Measurements from ENCODE around the gene ANKRD24.
A peak's percentile ranks its signal among the peaks of the same experiment; 100 is the strongest.
"Not testable (repeated sequence)": the region's sequence is repeated elsewhere in the genome, so short reads cannot be mapped to it uniquely, and the experiment has no call there.

The ANKRD24 gene

DNA sequence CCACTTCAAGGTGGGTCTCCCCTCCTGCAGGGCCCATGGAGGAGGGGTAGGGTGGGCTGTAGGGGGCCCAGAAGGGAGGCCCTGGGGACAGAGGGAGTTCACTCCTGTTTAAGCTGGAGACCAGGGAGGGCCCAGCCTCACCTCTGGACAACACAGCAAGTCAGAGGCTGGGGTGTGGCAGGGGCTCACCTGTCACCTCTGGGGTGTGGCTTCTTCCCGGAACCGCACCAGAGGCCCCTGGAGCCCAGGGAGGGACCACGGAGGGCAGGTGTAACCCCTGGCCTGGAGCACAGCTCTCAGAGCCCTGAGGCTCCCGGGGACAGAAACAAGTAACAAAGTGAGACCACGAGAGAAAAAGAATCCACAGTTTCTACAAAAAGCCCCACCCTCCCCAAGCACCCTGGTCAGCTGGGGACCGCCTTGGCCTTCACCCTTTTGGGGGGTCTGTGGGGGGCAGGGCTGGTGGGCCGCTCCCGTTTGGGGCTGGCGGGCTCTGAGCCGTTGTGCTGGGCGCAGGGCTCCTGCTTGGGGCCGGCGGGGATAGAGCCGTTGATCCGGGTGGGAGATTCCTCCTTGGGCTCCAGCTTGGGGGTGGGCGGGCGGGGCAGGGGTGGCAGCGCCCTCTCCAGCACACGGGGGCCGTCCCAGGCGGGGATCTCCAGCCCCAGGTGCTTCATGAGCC is 8.1 kb upstream of the ANKRD24 start:
- DNase-seq, result no peak

DNA sequence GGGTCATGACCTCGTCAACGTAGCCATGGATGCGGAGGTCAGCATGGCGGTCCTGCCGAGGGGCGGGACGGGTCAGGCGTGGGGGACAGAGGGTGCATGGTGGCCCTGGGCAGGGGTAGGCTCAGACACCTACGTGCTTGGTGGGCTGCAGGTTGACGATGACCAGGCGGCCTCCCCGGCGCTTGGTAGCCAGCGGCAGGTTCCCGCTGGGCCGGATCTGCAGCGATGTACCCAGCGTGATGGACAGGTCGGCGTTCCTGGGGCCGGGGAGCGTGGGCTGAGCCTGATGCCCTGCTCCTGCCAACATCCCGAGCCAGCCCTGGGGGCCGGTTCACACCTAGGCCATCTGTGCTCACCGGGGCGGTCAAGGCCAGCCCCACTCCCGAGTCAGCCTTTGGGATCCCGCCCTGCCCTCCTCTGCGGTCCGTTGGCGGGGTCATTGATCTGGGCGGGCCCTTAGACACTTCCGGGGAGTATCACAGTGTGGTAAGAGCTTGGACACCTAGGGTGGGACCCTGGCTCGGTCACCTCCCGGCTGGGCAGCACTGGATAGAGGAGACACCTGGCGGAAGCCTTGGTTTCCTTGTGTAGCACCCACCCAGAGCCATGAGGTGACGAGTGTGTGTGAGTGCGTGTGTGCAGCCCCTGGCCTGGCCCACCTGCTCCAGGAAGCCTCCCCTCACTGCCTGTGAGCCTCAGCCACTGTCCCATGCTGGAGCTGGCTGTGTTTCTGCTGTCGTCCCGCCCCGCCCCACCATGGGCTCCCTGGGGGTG is 7.4 kb upstream of the ANKRD24 start:
- DNase-seq, result no peak

DNA sequence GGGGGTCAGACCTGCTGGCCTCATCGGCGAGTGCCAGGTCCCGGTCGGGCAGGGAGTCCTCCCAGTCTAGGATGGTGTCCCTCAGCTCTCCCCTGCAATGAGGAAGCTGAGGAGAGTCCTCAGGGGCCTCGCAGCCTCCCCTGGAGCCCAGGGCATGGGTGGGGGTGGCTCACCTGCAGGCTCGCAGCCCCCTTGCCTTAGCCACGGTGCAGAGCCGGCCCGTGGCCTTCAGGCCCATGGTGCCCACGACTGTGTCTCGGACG is 6.9 kb upstream of the ANKRD24 start:
- DNase-seq, result no peak

DNA sequence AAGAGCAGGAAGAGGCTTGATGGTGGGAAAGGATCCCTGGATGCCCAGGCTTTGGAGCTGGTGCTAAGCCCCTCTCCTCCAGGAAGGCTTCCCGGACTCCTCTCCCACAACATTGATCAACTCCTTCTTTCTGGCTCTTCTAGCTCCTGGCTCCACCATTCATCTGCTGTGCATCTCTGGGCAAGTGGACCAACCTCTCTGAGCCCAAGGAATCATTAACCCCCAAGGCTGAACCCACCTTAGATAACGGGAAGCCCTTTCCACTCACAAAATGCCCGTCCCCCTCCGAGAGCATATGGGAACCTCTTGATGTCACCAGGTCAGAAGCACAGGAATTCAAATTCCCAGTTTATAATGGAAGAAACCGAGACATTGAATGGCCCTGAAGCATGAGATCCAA is 5.3 kb upstream of the ANKRD24 start:
- no peak for DNase-seq

DNA sequence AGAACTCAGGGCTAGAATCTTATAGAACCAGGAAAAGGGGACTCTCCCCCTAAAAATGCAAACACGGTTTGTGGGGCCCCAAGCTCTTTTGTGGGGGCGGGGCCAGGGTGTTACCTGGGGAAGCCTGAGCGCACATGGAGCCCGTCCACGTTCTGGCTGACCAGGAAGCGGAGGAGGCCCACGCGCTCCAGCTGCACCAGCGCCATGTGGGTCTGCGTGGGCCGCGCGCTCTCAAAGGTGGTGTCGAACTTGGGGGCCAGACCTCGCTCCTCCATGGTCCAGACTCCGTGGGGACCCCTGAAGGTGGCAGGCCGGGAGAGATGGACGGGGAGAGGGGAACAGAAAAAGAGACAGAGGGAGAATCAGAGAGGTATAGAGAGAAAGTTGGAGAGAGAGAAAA is 3.5 kb upstream of the ANKRD24 start:
- DNase-seq, result no peak

DNA sequence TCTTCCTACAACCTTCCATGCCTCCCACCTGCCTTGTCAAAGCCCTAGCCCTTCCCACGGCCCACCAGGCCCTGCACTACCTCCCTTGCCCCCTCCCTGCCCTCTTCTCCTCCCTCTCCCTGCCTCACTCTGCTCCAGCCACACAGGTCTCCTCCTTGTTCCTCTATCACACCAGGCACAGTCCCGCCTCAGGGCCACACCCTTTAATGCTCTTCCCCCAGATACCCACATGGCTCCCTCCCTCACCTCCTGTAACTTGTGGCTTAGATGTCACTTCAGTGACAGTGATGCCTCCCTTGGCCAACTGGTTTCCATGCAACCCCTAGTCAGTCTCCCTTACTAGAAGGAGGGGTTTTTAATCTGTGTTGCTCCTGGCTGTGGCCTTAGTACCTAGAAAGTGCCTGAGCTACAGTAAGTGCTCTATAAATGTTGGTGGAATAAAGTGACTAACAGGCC is 1.4 kb upstream of the ANKRD24 start:
- no peak for DNase-seq

DNA sequence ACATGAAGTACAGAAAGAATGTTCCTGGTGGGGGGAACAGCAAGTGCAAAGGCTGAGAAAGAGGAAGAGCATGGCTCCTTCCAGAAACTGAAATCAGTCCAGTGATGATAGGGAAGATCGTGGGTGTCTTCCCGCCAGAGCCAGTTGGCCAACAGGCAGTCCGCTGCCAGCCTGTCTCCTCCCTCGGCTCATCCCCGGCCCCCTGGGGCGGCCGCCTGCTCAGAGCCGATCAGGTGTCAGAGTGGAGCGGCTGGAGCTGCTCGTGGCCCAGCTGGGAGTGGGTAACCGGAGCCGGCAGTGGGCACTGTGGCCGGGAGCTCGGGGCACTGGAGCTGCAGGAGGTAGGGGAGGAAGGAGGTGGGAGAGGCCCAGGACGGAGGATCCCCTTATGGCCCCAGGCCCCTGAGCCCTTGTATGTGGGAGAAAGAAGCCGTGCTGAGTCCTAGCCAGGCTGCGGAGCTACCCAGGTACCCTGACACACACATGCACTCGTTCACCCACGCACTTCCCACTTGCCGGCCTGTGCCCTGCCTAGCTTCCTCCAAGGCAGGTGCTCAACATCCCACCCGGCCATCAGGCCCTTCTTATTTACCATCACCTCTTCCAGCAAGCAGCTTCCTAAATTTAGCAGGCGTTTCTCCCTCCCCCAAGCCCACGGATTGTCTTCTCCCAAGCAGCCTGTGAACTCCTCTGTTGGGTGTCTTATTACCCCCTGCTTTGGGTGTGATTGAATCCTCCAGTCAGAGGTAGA is 1.7 kb downstream of the ANKRD24 start:
- DNase-seq, result no peak

DNA sequence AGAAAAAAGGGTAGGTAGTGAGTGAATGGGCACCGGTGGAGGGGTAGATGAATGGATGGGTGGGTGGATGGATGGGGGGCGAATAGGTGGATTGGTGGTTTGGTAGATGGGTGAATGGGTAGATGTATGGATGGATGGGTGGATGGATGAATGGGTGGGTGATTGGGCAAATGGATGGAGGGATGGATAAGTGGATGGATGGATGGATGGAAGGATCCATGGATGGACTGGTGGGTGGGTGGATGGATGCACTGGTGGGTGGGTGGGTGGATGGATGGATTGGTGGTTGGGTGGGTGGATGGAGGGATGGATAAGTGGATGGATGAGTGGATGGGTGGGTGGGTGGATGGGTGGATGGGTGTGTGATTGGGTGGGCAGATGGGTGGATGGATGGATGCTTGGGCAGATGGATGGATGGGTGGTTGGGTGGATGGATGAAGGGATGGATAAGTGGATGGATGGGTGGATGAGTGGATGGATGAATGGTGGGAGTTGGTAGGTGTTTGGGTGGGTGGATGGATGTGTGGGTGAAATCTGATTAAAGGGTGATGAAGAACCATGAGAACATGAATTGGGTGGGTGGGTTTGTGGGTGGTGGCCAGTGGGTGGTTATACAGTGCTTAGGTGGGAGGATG is 2.3 kb downstream of the ANKRD24 start:
- no peak for DNase-seq

DNA sequence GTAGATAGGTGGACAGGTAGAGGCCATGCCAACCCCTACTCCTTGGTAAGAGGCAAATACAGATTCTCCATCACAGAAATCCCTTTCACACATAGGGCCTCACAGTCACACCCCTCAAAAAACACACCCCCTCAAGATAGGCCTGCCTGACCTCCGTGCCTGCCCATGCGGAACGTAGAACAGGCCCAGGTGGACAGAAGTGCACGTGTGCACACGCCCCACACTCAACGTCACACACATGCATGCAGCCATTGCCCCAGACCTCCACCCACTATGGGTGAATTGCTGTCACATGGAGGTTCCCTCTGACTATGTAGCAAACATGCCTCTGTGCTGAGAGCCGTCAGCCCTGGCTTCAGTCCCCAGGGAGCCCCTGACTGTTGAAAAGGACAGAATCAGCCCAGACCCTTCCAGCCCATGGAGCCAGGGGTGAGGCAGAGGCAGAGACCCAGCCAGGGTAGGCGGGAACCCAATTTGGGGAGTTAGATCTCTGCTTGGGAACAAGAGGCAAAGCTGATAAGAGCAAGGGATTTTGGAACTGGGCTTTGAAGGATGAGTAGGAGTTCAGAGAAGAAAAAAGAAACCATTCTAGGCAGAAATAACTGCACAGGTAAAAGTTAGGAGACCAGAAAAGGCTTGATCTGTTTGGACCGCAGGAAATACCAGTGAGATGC is 3.1 kb downstream of the ANKRD24 start:
- DNase-seq, result no peak

DNA sequence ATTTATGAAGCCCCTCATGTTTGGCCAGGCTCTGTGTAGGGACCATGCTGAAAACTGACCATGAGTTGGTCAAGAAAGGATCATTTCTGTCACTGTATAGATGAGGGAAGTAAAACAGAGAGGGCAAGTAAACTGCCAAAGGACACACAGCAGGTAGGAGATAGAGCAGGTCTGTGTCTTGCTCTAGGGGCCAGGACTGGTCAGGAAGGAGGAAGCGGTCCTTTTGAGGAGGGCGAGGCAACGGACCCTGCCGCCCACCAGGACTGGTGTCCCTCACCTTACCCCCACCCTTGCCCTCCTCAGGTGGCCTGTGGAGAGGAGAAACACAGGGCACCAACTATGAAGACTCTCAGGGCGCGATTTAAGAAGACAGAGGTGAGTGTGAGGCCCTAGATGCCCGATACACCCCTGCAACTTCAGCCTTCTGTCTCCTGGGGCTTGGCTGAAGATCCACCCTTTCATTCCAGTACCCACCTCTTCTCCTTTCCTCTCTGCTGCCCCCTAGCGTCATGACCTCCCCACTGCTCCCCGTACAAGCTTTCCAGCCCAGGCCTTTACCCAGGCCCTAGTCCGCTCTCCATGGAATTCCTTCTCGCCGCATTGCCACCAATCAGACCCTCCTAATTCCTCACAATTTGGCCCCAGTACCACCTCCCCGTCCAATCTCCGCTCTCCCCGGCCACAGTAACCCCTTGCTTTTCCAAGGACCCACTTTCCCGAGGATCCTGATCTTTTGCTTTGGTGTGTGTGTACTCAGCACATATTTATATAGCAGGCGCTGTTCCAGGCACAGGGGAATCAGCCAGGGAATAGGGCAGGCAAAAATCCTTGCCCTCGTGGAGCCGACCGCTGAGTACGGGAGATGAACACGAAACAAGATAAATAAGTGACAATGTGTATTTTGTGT is 3.9 kb downstream of the ANKRD24 start:
- DNase-seq, result peak; percentile 86

DNA sequence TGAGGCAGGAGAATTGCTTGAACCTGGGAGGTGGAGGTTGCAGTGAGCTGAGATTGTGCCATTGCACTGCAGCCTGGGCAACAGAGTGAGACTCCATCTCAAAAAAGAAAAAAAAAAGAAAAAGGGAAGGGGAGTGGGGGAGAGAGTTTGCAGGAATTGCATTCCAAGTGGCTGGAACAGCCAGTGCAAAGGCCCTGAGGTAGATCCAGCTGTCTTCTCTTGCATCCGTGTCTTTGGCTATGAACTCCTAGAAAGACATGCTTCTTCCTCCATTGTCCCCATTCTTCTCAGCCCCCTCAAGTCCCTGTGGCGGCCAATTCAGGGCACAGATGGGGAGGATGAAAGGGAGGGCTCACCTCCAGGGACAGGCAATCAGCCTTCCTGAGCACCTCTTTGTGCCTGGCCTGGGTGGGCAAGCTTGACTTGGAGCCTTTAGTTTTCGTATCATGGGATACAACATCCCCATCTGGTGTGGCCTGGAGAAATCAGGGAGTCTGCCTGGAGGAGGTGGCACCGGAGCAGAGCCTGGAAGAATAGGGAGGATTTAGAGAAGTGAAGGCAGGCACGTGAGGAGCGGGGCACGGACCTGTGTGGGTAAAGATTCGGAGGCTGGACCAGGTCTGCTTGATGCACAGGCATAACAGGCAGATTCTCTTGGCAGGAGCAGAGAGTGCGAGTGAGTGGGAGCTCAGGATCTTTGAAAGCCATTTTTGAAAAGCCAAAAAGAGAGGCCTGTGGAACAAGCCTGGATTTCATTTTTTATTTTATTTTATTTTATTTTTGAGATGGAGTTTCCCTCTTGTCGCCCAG is 5.0 kb downstream of the ANKRD24 start:
- DNase-seq, result no peak

DNA sequence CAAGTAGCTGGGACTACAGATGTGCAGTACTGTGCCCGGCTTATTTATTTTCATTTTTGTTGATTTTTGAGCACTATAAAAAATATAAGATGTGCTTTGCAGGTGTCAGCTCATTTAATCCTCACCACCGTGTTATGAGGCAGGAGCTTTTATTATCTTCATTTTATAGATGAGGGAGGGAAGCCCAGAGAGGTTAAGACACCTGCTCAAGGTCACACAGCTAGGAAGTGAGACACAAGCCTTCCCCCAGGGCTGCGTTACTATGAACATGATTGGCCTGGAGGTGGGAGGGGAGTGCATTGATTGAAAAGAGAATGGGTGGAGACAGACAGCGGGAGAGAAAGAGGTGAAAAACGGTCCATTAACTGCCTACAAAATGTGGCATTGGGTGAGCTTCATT is 7.2 kb downstream of the ANKRD24 start:
- DNase-seq, result no peak

DNA sequence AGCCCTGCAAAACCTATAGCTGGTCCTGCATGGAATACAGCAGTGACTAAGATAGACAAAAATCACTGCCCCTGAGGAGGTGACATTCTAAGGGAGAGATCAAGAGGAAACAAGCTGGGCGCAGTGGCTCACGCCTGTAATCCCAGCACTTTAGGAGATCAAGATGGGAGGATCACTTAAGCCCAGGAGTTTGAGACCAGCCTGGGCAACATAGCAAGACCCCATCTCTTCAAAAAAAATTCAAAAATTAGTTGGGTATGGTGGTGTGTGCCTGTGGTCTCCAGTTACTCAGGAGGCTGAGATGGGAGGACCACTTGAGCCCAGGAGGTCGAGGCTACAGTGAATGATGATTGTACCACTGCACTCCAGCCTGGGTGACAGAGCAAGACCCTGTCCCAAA is 10.0 kb downstream of the ANKRD24 start:
- DNase-seq, result not testable (repeated sequence)

DNA sequence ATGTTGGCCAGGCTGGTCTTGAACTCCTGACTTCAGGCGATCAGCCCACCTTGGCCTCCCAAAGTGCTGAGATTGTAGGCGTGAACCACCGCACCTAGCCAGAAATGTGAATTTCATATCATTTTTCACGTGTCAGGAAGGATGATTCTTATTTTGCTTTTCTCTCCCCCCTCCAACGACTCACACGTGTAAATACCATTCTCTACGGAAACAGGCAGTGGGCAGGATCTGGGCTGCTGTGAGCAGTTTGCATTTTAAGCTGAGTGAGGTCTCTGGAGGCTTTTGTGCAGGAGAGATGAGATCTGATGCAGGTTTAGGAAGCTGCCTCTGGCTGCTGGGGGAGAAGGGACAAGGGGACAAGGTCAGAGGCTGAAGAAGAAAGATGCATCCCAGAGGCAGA is 11.9 kb downstream of the ANKRD24 start:
- DNase-seq, result no peak

DNA sequence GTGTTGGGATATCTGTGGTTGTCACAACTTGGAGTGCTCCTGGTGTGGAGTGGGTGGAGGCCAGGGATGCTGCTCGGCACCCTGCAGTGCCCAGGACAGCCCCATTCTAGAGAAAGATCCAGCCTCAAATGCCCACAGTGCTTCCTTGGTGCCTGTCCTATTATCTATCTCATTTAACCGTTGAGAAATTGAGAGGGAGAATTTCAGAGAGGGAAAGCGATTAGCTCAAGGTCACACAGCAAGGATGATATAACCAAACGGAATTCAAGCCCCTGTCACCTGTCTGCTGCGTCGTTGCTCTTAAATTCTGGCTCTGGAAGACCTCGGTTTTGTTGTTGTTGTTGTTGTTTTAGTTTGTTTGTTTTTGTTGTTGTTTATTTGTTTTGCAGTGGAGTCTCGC is 13.5 kb downstream of the ANKRD24 start:
- no peak for DNase-seq

DNA sequence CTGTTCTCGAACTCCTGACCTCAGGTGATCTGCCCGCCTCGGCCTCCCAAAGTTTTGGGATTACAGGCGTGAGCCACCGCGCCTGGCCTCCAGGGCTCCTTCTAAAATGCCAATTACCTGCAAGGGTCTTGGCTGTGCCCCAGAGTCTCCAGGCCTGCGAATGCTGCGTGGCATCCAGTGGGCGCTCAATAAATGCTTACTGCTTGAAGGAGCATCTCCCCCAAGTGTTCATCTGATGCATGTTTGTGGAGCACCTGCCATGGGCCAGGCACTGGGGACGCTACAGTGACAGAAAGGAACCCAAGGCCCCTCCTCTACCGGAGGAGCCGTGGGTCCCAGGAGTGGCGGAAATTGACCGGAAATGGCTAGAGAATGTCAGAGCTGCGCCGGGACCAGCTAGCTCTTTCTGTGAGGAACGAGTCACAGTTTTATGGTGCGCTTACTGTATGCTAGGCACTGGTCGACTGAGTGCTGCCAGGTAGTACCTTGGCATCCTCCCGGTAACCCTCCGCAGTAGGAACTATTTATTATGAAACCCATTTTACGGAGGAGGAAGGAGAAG is 14.2 kb downstream of the ANKRD24 start:
- no peak for DNase-seq

DNA sequence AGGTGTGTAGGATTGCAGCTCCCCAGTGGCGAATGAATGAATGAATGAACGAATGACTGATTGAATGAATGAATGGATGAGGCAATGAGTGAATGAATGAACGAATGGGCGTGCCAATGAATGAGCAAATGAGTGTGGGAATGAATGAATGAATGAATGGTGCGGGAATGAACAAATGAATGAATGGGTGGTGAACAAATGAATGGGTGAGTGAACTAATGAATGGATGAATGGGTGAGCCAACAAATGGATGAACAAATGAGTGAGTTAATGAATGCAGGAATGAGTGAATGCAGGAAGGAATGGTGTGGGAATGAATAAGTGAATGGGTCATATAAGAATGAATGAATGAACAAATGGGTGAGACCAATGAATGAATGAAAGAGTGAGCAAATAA is 14.7 kb downstream of the ANKRD24 start:
- DNase-seq, result no peak

DNA sequence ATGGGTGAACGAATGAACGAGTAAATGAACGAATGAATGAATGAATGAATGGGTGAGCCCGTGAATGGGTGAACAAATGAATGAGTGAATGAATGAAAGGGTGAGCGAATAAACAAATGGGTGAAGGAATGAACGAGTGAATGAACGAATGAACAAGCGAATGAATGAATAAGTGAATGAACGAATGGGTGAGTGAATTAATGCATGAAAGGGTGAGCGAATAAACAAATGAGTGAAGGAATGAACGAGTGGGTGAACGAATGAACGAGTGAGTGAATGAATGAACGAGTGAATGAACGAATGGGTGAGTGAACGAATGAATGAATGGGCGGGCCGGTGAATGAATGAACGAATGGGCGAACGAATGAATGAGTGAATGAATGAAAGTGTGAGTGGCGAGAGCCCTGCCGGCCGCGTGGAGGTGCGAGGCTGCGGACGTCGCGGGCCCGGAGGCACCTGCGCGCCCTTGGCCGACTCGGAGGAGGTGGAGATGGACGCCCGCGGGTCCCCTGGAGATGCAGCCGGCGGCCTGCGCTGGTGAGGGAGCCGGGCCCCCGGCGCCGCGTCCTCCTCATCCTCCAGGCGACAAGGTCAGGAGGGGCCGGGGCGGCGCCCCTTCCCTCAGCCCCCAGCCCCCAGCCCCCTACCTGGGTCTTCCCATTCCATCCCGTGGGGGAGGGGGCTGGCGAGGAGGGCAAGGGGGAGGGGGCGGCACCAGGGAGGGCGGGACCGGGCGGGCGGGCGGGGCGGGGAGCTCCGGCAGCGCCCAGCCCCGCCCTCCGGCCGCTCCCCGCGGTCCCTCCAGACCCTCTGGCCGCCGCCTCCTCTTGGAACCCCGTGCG is 15.4 kb downstream of the ANKRD24 start:
- no peak for DNase-seq

DNA sequence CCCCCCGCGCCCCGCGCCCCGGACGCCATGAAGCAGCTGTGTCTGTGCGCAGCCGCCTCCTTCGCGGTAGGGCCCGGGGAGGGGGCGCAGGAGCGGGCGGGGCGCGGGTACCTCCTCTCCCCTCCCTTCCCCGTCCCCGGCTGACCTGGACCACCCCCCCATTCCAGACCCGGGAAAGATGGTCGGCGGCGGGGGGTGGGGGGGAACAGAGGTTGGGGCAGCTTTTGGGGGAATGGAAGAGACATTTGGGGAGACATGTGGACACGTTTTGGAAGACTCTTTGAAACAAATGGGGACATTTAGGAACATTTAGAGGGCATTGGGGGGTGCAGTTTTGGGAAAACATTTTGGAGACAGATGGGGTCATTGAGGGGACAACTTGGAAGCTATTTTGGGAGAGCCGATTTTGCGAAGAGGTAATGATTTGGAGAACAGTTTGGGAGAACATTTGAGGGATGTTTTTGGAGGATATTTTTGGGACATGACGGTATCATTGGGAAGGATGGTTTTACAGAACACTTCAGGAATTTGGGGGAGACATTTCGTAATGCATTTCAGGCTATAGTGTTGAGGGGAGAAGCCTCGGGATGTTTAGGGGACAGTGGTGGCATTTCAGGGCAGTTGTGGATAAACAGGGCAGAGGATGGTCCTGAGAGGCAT is 16.1 kb downstream of the ANKRD24 start:
- DNase-seq, result no peak

All from activated CD4-positive, alpha-beta T cell treated with anti-CD3 and anti-CD28 coated beads, Interleukin-2, Interleukin-6, amounts not matched to agents 100 ng/mL and 50 ng/mL, durations not matched to agents 16 hours and 8 hours (primary cell).